HepG2 (cell line): ENCODE measurements around the gene WSB2. TPM values are rescaled to one million over a fixed set of nuclear protein-coding genes. Genes with fewer than 3 reads are reported as not detected.

ENCODE experiments used
- AFF4 ChIP-seq: sonication (generic); formaldehyde crosslinking; IDR thresholded peaks from 2 replicates; pipeline ENCODE4 v1.4.0; 2020; ENCODE audit warnings: missing genetic modification reagents
- AGO1 ChIP-seq: fragments of 200-400 bp; formaldehyde crosslinking; IDR thresholded peaks from 2 replicates; pipeline ENCODE4 v1.6.1; 2017; ENCODE audit warnings: mild to moderate bottlenecking, low read depth, low read length, moderate library complexity; ENCODE audit not compliant: poor library complexity, severe bottlenecking
- ATF4 ChIP-seq, 2 experiments: fragments of 450-650 bp in 1 of 2; sonication (generic) in 1 of 2; formaldehyde crosslinking; IDR thresholded peaks; 2 replicates each; pipeline versions ENCODE4 v1.5.0 to v1.8.0; 2020 to 2022; ENCODE audit warnings: mild to moderate bottlenecking in 1 of 2, missing genetic modification reagents in 1 of 2
- ATF7-NPFF ChIP-seq: sonication (generic); formaldehyde crosslinking; IDR thresholded peaks from 2 replicates; pipeline ENCODE4 v1.8.1; 2023; ENCODE audit warnings: mild to moderate bottlenecking, low read depth, missing genetic modification reagents, moderate library complexity
- BORCS8-MEF2B ChIP-seq: sonication (generic); formaldehyde crosslinking; IDR thresholded peaks from 2 replicates; pipeline ENCODE4 v1.8.0; 2022; ENCODE audit warnings: mild to moderate bottlenecking, missing genetic modification reagents
- CCAR2 ChIP-seq: fragments of 200-400 bp; formaldehyde crosslinking; optimal IDR thresholded peaks from 2 replicates; pipeline ENCODE3; 2018; ENCODE audit warnings: low read depth, mild to moderate bottlenecking, low read length, moderate library complexity
- MNT ChIP-seq: fragments of 450-650 bp; IDR thresholded peaks from 2 replicates; pipeline ENCODE4 v1.6.1; 2016
- PHF5A ChIP-seq: IDR thresholded peaks from one replicate; pipeline ENCODE4 v1.6.1; 2018; ENCODE audit warnings: low read depth, missing genetic modification reagents; ENCODE audit not compliant: unreplicated experiment
- THAP7 ChIP-seq: sonication (generic); formaldehyde crosslinking; IDR thresholded peaks from 2 replicates; pipeline ENCODE4 v1.8.1; 2023; ENCODE audit warnings: mild to moderate bottlenecking, missing genetic modification reagents
- ZFX ChIP-seq: sonication (generic); formaldehyde crosslinking; IDR thresholded peaks from 2 replicates; pipeline ENCODE4 v1.4.0; 2020; ENCODE audit warnings: mild to moderate bottlenecking, low read depth, missing genetic modification reagents, moderate library complexity
- ZNF101 ChIP-seq: sonication (generic); formaldehyde crosslinking; IDR thresholded peaks from 2 replicates; pipeline ENCODE4 v1.4.0; 2020; ENCODE audit warnings: mild to moderate bottlenecking, low read depth, missing genetic modification reagents, borderline replicate concordance
- ZNF207 ChIP-seq: fragments of 450-650 bp; IDR thresholded peaks from 2 replicates; pipeline ENCODE4 v1.6.1; 2016; ENCODE audit warnings: antibody characterized with exemption, borderline replicate concordance
- ZNF276 ChIP-seq: sonication (generic); formaldehyde crosslinking; IDR thresholded peaks from 2 replicates; pipeline ENCODE4 v1.4.0; 2020; ENCODE audit warnings: mild to moderate bottlenecking, low read depth, missing genetic modification reagents
- ZNF354B ChIP-seq: sonication (generic); formaldehyde crosslinking; IDR thresholded peaks from 2 replicates; pipeline ENCODE4 v1.8.0; 2022; ENCODE audit warnings: mild to moderate bottlenecking, missing genetic modification reagents
- ZNF430 ChIP-seq: sonication (generic); formaldehyde crosslinking; IDR thresholded peaks from 2 replicates; pipeline ENCODE4 v1.9.0; 2021; ENCODE audit warnings: mild to moderate bottlenecking, missing genetic modification reagents
- ZNF598 ChIP-seq: sonication (generic); formaldehyde crosslinking; IDR thresholded peaks from 2 replicates; pipeline ENCODE4 v1.5.1; 2020; ENCODE audit warnings: mild to moderate bottlenecking, missing genetic modification reagents, borderline replicate concordance
- ZNF605 ChIP-seq: sonication (generic); formaldehyde crosslinking; IDR thresholded peaks from 2 replicates; pipeline ENCODE4 v1.8.0; 2022; ENCODE audit warnings: mild to moderate bottlenecking, missing genetic modification reagents
- ZSCAN25 ChIP-seq: sonication (generic); formaldehyde crosslinking; IDR thresholded peaks from 2 replicates; pipeline ENCODE4 v1.8.0; 2022; ENCODE audit warnings: mild to moderate bottlenecking, missing genetic modification reagents
- ZZZ3 ChIP-seq: sonication (generic); formaldehyde crosslinking; IDR thresholded peaks from 2 replicates; pipeline ENCODE4 v1.4.0; 2020; ENCODE audit warnings: missing genetic modification reagents, mild to moderate bottlenecking, borderline replicate concordance
- polyA plus RNA-seq, 8 experiments: library from polyadenylated mRNA; depleted of rRNA in 3 of 8; stranded (reverse) in 7 of 8; unstranded in 1 of 8; fragments of >200 nt; fragmentation: Illumina TruSeq in 4 of 8; extraction: Trizol in 4 of 8; gene quantifications; 2 replicates each; pipeline versions ENCODE4 v1.2.1 to v1.2.3, GENCODE V29; 2011 to 2016; ENCODE audit warnings: low read depth in 4 of 8, missing spikeins in 1 of 8, mixed read lengths in 1 of 8; ENCODE audit not compliant: insufficient read depth in 1 of 8
- total RNA-seq, 5 experiments: library from RNA; depleted of rRNA; stranded (reverse); fragments of >200 nt; fragmentation: Illumina TruSeq; extraction: Trizol; gene quantifications; 2 replicates each; pipeline ENCODE4 v1.2.3, GENCODE V29; 2016; ENCODE audit warnings: low read depth in 1 of 5

Gene WSB2
- total and polyA plus RNA-seq, 2 of the 13 experiments (the other 11 are each of a cell fraction or from before 2014, with no cell fraction given) = 31.0 to 82.8 TPM

- TF ChIP-seq AGO1 (no peak), ZZZ3 (CRISPR knock-in tag) (no peak), ATF7-NPFF (CRISPR knock-in tag) (no peak), ZSCAN25 (CRISPR knock-in tag) (no peak), CCAR2 (no peak), ZNF207 (no peak), ZNF276 (CRISPR knock-in tag) (no peak), MNT (no peak), AFF4 (CRISPR knock-in tag) (no peak), ZFX (no peak), ZNF430 (CRISPR knock-in tag) (no peak), ATF4 (CRISPR knock-in tag; IDR thresholded peaks at IDR 0.05) (peak in 1 of 2 experiments; percentile 83; a peak in 2 of 4 replicates), ZNF354B (CRISPR knock-in tag) (no peak), ZNF605 (no peak), ZNF598 (CRISPR knock-in tag) (no peak), THAP7 (CRISPR knock-in tag) (no peak), ZNF101 (CRISPR knock-in tag) (no peak), BORCS8-MEF2B (CRISPR knock-in tag) (no peak), PHF5A (CRISPR knock-in tag) (peak; percentile 22)
Observed at GRCh38 chr12:118063576-118064391, 2.8 kb upstream of the WSB2 start (continued).
